BE2C (cell line): ENCODE results near the gene TRIP4.

Experiments
- DNase-seq: peaks from one replicate; pipeline ENCODE4 v3.0.0-alpha.2; 2020
- H3K27me3 ChIP-seq: fragments of 250-450 bp; sonication (Bioruptor Pico); 2 replicates; pipeline ENCODE4 v1.5.1; 2020; ENCODE audit warnings: mild to moderate bottlenecking
- H3K36me3 ChIP-seq: fragments of 250-450 bp; sonication (Bioruptor Pico); 2 replicates; pipeline ENCODE4 v1.5.1; 2020; ENCODE audit warnings: mild to moderate bottlenecking
- H3K4me1 ChIP-seq: fragments of 250-450 bp; sonication (Bioruptor Pico); 2 replicates; pipeline ENCODE4 v1.5.1; 2020
- H3K4me3 ChIP-seq: 2 replicates; pipeline ENCODE4 v1.5.1; 2011; ENCODE audit warnings: low read depth, low read length
- H3K9me3 ChIP-seq: fragments of 250-450 bp; sonication (Bioruptor Pico); 2 replicates; pipeline ENCODE4 v1.5.1; 2020
- TF ChIP-seq, protein P1 (sequence below): IDR thresholded peaks from 2 replicates; pipeline ENCODE4 v1.5.1; 2012; ENCODE audit warnings: mild to moderate bottlenecking, low read depth, low read length

The TRIP4 gene

DNA sequence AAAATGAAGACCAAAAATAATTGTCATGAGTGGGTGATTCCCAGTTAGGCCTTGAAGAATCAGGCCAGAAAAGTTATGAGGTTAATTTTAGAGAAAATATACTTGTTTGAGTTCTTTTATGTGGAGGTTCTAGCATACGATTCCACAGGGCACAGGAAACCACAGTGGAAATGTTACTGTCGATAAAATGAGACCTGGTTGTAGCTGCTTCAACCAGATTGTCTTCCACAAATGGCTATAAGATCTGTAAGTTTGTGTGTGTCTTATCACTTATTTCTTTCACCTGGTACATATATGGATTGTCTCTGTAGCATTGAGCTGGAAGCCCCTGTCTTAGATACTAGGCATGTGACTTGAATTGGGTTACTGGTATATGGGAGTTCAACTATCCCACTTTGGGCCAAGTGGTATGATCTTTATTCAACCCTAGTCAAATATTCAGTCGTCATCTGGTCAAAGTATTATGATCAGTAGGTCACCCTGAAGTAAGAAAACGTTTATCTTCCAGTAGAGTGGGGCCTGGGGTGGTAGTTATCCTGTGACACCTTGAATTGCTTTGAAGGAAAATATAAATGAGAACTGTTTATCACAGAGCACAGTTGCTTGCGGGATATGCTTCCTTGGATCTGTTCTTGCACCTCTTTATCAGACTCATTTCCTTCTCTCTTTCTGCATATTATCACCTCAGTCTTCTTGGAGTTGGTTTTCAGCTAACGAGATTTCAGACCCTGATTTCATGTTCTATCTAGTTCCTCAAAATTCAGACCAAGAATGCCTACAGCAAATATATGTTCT, 51.2 kb downstream of the TRIP4 start:
- no peaks in the 10 kb centered on the region; the same call in 1 of the 2 replicates for H3K4me1 ChIP-seq
- H3K27me3 ChIP-seq, result no peaks in the 10 kb centered on the region
- H3K36me3 ChIP-seq, result no peaks in the 10 kb centered on the region
- DNase-seq, result no peak
- no peaks in the 10 kb centered on the region for H3K9me3 ChIP-seq
- TF ChIP-seq, protein P1, sequence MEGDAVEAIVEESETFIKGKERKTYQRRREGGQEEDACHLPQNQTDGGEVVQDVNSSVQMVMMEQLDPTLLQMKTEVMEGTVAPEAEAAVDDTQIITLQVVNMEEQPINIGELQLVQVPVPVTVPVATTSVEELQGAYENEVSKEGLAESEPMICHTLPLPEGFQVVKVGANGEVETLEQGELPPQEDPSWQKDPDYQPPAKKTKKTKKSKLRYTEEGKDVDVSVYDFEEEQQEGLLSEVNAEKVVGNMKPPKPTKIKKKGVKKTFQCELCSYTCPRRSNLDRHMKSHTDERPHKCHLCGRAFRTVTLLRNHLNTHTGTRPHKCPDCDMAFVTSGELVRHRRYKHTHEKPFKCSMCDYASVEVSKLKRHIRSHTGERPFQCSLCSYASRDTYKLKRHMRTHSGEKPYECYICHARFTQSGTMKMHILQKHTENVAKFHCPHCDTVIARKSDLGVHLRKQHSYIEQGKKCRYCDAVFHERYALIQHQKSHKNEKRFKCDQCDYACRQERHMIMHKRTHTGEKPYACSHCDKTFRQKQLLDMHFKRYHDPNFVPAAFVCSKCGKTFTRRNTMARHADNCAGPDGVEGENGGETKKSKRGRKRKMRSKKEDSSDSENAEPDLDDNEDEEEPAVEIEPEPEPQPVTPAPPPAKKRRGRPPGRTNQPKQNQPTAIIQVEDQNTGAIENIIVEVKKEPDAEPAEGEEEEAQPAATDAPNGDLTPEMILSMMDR, result no peak
- no peak overlapping the region for H3K4me3 ChIP-seq

DNA sequence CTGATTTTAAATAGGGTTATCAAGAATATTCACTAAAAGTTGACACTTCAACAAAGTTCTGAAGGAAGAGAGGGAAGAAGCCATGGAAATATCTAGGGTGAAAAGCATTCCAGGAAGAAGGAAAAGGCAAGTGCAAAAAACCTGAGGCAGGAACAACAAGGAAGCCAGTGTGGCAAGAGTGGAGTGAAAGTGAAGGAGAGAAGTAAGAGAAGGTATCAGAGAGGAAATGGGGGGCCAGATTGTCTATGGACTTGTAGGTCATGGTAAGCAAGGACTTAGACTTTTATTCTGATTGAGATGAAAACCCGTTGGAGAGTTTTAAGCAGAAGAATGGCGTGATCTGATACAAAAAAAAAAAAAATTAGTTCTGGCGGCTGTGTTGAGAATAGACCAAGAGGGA, 54.2 kb downstream of the TRIP4 start:
- TF ChIP-seq, protein P1, result no peak
- Histone ChIP-seq H3K4me3 (no peak overlapping the region), H3K9me3 (no peaks in the 10 kb centered on the region), H3K27me3 (no peaks in the 10 kb centered on the region), H3K4me1 (no peaks in the 10 kb centered on the region; the same call in 1 of the 2 replicates), H3K36me3 (no peaks in the 10 kb centered on the region)
- no peak for DNase-seq

DNA sequence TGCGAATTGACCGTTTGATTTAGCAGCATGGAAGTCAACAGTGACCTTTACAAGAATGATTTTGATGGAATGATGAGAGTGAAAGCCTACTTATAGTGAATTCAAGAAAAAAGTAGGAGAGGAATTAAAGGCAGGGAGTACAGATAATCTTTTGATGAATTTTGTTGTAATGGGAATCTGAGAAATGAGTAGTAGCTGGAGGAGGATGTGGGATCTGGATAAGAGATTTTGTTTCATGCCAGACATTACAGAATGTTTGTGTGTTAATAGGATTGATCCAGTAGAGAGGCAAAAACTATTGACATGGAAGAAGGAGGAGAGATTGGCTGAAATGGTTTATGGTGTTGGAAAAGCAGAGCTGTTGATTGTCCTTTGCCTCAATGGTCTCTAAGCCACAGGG, 55.4 kb downstream of the TRIP4 start:
- Histone ChIP-seq H3K4me3 (no peak overlapping the region), H3K9me3 (no peaks in the 10 kb centered on the region), H3K36me3 (no peaks in the 10 kb centered on the region), H3K4me1 (no peaks in the 10 kb centered on the region; the same call in 1 of the 2 replicates), H3K27me3 (no peaks in the 10 kb centered on the region)
- no peak for DNase-seq
- TF ChIP-seq, protein P1, result no peak

DNA sequence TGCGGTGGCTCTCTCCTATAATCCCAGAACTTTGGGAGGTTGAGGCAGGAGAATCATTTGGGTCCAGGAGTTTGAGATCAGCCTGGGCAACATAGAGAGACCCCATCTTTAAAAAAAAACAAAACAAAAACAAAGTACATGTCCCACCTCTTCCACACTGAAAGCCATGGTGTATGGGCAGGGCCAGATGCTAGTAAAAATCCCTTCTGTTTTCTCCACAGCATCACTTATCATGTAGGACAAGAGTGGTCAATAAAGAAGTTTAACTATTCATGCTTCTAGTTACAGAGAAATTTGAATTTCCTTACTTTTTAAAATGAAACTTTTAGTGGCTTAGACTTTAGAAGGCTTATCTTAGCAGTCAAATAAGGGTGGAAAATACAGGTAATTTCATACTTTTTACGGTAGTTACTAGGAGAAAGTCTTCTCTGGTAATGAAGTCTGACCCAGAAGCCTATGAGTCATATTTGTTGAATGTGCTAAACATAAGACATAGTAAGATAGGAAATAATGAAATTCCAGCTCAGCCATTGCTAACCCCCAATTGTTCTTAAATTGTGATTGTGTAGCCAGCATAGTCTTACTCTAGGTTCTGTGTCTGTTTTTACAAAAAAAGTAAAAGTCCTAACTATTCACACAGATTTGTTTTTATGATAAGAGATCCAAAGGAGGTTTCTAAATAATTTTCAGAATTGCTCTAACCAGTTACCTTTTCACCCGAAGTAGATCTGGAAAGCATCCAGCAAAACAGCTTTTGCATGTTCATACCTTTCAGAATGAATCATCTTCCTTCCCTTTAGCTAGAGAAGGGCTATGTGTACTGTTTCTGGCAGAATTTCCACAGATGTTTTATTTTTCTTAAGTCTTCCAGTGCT, 56.3 kb downstream of the TRIP4 start:
- H3K27me3 ChIP-seq, result no peaks in the 10 kb centered on the region
- no peaks in the 10 kb centered on the region for H3K9me3 ChIP-seq
- H3K36me3 ChIP-seq, result no peaks in the 10 kb centered on the region
- TF ChIP-seq, protein P1, result no peak
- no peak overlapping the region for H3K4me3 ChIP-seq
- DNase-seq, result no peak
- no peaks in the 10 kb centered on the region; the same call in 1 of the 2 replicates for H3K4me1 ChIP-seq

DNA sequence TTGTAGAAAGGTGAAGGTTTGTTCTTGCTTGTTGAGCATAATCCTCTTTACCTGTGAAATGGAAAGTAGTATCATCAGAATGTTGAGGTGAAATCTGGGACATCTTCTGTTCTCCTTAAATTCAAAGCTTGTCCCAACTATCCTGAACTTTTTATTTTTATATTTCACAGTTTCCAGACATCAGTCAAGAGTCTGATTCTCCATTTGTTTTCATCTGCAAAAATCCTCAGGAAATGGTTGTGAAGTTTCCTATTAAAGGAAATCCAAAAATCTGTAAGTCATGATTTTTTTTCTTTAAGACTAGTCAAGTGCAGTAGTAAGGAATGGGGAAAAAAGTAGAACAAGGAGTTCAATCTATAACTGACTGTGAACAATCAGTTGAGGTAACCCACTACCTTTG, 57.2 kb downstream of the TRIP4 start:
- TF ChIP-seq, protein P1, result no peak
- Histone ChIP-seq H3K9me3 (no peaks in the 10 kb centered on the region), H3K4me3 (no peak overlapping the region), H3K36me3 (no peaks in the 10 kb centered on the region), H3K27me3 (no peaks in the 10 kb centered on the region), H3K4me1 (no peaks in the 10 kb centered on the region; the same call in 1 of the 2 replicates)
- no peak for DNase-seq
